Fibroblast of pulmonary artery (primary cell): ENCODE data around the gene WDFY4.

Experiments used
- DNase-seq: peaks from one replicate; pipeline ENCODE4 v3.0.0-alpha.2; 2010; ENCODE audit warnings: low read depth
- H3K4me3 ChIP-seq: replicated peaks from 2 replicates; pipeline ENCODE4 v1.5.1; 2011; ENCODE audit warnings: low read depth, mild to moderate bottlenecking, control low read depth, low read length, moderate library complexity
- TF ChIP-seq, protein P1 (sequence below): IDR thresholded peaks from 2 replicates; pipeline ENCODE4 v1.5.1; 2011; ENCODE audit warnings: mild to moderate bottlenecking, control low read depth, low read length, inconsistent platforms; ENCODE audit errors: missing control alignments

Gene WDFY4

DNA sequence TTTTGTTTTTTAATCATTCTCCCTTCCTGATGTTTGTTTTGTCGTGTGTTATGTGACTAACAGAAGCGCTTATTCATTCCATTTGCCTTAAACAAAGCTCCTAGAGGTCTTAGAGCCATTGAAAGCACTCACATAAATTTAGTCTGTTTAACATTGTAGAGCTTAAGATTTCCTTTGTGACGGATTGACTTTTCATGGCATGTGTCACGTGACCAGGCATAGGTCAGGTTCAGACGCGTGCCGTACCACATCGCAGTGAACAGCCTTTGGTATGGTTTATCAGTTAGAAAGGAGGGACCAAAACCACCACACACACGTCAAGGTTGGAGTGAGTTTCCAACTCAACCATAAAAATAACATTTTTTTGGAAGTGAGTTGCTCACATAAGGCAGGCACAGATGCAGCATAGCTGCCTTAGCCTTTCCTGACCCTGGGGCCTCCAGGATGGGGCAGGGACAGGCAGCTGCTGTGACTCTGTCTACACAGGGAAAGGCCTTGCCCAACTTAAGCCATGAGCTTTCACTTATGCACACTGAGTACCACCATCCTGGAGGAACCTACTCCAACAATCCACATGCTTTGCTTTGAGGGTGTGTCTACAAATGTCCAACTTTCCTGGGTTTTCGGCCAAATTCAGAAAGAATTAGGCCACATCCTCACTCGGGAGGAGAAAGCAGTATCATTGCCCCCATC lies 55.5 kb downstream of the WDFY4 start:
- TF ChIP-seq, protein P1, sequence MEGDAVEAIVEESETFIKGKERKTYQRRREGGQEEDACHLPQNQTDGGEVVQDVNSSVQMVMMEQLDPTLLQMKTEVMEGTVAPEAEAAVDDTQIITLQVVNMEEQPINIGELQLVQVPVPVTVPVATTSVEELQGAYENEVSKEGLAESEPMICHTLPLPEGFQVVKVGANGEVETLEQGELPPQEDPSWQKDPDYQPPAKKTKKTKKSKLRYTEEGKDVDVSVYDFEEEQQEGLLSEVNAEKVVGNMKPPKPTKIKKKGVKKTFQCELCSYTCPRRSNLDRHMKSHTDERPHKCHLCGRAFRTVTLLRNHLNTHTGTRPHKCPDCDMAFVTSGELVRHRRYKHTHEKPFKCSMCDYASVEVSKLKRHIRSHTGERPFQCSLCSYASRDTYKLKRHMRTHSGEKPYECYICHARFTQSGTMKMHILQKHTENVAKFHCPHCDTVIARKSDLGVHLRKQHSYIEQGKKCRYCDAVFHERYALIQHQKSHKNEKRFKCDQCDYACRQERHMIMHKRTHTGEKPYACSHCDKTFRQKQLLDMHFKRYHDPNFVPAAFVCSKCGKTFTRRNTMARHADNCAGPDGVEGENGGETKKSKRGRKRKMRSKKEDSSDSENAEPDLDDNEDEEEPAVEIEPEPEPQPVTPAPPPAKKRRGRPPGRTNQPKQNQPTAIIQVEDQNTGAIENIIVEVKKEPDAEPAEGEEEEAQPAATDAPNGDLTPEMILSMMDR: no peak

DNA sequence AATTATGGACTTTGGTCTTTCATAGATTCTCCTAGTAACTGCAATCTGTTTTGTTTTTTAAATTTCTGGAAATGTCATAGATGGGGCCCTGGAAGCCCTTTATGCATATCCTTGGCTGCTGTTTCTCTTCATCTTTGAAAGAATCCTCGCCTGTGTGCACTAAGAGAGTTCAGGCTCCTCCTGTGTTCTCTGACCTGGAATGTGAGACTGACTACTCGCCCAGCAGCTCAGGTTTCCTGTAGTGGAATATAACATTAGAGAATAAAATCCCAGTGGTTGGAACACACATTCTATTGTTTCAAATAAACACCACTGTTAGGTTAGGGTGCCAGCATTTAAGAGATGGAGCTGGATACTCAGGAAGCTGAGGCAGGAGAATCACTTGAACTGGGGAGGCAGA lies 56.3 kb downstream of the WDFY4 start:
- H3K4me3 ChIP-seq: no peak overlapping the region
- TF ChIP-seq, protein P1: no peak
- DNase-seq: no peak

More for the DNA sequence above, 55.5 kb downstream of the WDFY4 start:
- no peak overlapping the region for H3K4me3 ChIP-seq
- no peak for DNase-seq

DNA sequence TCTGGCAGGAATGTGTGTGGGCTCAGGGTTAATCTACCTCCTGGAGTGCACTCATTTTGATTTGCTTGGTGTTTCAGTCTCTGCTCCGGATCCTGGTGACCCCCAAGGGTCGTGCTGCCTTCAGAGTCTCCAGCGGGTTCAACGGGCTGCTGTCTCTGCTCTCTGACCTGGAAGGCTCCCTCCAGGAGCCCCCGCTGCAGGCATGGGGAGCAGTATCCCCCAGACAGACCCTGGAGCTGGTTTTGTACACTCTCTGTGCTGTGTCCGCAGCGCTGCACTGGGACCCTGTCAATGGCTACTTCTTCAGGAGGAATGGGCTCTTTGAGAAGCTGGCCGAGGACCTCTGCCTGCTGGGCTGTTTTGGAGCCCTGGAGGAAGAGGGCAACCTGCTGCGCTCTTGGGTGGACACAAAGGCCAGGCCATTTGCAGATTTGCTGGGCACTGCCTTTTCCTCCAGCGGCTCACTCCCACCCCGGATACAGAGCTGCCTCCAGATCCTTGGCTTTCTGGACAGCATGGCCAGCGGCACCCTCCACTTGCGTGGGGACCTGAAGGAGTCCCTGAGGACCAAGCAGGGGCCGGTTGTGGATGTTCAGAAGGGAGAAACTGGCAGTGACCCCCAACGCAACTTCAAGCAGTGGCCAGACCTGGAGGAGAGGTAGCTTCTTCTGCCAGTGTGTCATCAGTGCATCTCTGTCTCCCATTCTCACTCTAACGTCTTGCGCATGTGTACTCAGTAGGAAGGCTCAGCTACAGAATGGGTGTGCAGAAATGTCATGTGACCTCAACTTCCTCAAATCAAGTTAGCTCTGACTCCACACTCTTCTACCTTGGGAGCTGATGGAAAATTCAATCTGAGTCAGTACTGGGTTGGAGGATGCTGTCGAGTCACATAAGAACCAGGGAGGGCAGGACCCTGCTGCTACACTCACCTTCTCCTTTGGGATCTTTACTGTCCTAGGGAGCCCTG lies 58.5 kb downstream of the WDFY4 start:
- no peak for DNase-seq
- TF ChIP-seq, protein P1: no peak
- no peak overlapping the region for H3K4me3 ChIP-seq

DNA sequence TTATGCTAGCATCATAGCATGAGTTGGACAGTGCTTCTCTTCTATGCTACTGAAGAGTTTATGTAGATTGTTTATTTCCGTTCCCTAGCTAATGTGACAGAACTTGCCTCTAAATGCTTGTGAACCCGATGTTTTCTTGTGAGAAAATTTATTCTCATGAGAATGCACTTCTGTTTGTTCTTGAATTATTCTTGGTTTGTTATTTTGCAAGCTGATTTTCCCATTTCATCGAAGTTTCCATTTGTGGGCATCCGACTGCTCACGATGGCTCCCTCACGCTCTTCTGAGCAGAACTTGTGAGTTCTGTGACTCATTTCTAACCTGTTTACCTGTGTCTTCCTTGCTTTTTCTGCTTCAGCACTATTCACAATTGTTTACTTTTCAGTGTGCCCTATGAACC lies 59.9 kb downstream of the WDFY4 start:
- H3K4me3 ChIP-seq: no peak overlapping the region
- TF ChIP-seq, protein P1: no peak
- no peak for DNase-seq

DNA sequence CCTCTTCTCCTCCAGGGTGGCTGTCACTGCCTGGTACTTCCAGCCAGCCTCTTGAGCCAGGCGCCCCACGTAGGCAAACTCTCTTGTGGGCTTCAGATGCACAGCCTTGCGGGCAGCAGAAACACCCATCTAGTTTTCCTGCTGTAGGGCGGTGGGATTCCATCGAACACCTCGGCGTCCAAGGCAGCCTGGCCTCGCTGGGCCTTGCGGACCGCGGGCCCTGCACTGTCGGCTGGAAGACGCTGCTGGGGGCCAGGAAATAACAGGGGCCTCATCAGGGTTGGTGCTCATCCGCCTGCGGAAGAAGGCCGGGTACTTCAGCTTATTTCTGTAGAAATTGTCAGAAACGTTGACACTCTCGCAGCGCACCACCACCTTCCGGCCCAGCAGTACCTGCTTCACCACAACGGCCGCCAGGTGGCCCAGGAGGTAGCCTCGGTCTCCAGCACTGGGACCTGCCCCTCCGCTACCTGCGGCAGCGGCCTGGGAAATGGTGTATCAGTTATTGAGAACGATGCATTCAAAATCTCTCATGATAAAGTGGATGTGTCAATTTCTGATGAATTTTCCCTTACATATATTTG lies 61.1 kb downstream of the WDFY4 start:
- DNase-seq: no peak
- H3K4me3 ChIP-seq: no peak overlapping the region
- TF ChIP-seq, protein P1: no peak

DNA sequence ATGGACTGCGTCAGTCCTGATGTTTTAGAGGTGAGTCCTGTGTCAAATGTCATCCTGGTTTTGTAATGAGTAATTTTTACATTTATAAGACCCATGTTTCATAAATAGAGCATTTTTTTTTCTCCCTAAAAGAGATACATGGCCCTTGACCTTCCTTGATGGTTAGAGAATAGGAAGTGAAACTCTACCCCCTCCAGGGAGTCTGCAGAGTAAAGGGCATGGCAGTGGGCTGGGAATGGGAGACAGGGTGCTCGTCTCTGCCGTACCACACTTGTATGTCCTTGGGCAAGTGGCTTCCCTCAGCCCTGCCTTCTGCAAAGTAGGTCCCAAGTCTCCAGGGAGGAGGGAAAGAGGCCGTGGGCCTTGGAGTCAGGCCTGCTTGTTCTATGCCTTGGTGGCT lies 63.9 kb downstream of the WDFY4 start:
- no peak for DNase-seq
- TF ChIP-seq, protein P1: no peak
- H3K4me3 ChIP-seq: no peak overlapping the region
